Prostate gland (tissue), 2 donors: ENCODE data around the gene ZNF367.
A peak's percentile ranks its signal among the peaks of the same experiment; 100 is the strongest.

ENCODE experiments used
- CTCF ChIP-seq, 4 experiments: fragments of 200-600 bp in 2 of 4; fragments of 450-650 bp in 2 of 4; sonication (generic) in 2 of 4; IDR thresholded peaks; 1 replicate in 3 of 4; 2 replicates in 1 of 4; pipeline ENCODE4 v1.5.1; 2016 to 2019; ENCODE audit warnings: antibody characterized with exemption in 4 of 4, mild to moderate bottlenecking in 2 of 4, moderate library complexity in 2 of 4
- POLR2A ChIP-seq: fragments of 450-650 bp; IDR thresholded peaks from one replicate; pipeline ENCODE4 v1.6.1; 2016; ENCODE audit warnings: antibody characterized with exemption, mild to moderate bottlenecking

DNA sequence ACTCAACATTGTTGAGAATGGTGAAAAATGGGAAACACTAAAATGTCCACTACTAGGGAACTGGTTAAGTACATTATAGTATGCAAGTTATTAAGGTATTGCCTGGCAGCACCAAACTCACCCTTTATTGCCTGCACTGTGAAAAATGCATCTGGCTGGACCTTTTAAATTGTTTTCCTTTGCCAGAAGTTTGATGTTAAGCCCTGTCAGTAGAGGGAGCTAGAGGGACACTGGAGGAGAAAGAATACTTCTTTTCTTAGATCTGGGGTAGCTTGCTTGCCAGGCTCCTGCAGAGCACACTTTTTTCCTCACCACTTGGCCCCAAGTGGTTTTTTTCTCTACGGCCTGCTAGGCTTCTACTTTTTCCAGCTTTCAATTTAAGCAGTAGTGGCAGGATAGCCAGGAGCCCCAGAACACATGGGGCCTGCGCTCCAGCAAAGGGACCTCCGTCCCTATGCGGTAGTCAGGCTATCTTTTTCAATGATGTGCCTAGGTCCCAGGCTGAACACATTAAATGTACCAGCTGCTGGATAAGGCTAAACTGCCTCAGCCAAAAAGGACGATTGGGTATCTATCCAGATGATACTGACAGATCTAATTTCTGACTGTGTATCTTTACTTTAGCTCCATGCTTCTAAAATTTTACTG, 23.8 kb upstream of the ZNF367 start:
- peak in 1 of 4 experiments; percentile 33 for TF ChIP-seq CTCF (IDR thresholded peaks at IDR 0.05)
- no peak for TF ChIP-seq POLR2A
